HEK293T (cell line): ENCODE measurements around the gene TNS3.

Experiments
- ARNT ChIP-seq: fragments of 450-650 bp; IDR thresholded peaks from 2 replicates; pipeline ENCODE4 v1.6.1; 2017; ENCODE audit warnings: mild to moderate bottlenecking
- BHLHE40 ChIP-seq: fragments of 450-650 bp; IDR thresholded peaks from 2 replicates; pipeline ENCODE4 v1.6.1; 2016; ENCODE audit warnings: mild to moderate bottlenecking, moderate library complexity, borderline replicate concordance
- ELF4 ChIP-seq: fragments of 450-650 bp; IDR thresholded peaks from 2 replicates; pipeline ENCODE4 v1.6.1; 2017; ENCODE audit warnings: antibody characterized with exemption
- FOXA1 ChIP-seq: fragments of 450-650 bp; IDR thresholded peaks from 2 replicates; pipeline ENCODE4 v1.6.1; 2016; ENCODE audit warnings: mild to moderate bottlenecking
- FOXM1 ChIP-seq: fragments of 450-650 bp; IDR thresholded peaks from 2 replicates; pipeline ENCODE4 v1.6.1; 2017; ENCODE audit warnings: mild to moderate bottlenecking, borderline replicate concordance
- HDGF ChIP-seq: fragments of 450-650 bp; IDR thresholded peaks from 2 replicates; pipeline ENCODE4 v1.6.1; 2017; ENCODE audit warnings: antibody characterized with exemption, borderline replicate concordance
- L3MBTL2 ChIP-seq: fragments of 450-650 bp; conservative IDR thresholded peaks from 2 replicates; pipeline ENCODE4 v1.6.1; 2016; ENCODE audit warnings: mild to moderate bottlenecking
- NFRKB ChIP-seq: fragments of 450-650 bp; IDR thresholded peaks from 2 replicates; pipeline ENCODE4 v1.6.1; 2016; ENCODE audit warnings: mild to moderate bottlenecking, moderate library complexity
- PKNOX1 ChIP-seq: fragments of 450-650 bp; IDR thresholded peaks from 2 replicates; pipeline ENCODE4 v1.6.1; 2016
- SP1 ChIP-seq: fragments of 450-650 bp; IDR thresholded peaks from 2 replicates; pipeline ENCODE4 v1.6.1; 2017
- SUZ12 ChIP-seq: fragments of 450-650 bp; IDR thresholded peaks from 2 replicates; pipeline ENCODE4 v1.6.1; 2016; ENCODE audit warnings: mild to moderate bottlenecking
- ZNF384 ChIP-seq: fragments of 450-650 bp; IDR thresholded peaks from 2 replicates; pipeline ENCODE4 v1.6.1; 2016

DNA sequence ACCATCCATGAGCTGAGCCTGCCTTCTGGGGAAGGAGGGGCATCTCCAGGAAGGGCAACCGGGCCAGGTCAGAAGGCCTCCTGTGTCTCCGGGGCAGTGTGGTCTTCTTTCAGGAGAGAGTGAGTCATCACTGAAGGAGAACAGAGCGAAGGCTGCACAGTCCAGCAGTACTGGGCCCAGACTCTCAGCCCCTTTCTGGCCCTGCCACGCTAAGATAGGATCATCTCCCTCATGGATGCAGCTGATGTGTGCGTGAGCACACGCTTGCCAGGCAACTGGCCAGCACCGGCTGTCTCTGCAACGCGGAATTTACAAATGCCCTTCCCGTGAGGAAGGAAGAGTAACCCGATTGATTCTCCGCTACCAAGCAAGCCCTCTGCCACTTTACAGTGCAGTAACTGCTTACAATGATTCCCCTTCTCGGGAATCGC, 328.2 kb downstream of the TNS3 start:
- TF ChIP-seq L3MBTL2 = no peak
- no peak for TF ChIP-seq FOXA1
- no peak for TF ChIP-seq HDGF
- no peak for TF ChIP-seq ARNT
- TF ChIP-seq FOXM1 = no peak
- TF ChIP-seq NFRKB = no peak
- TF ChIP-seq SP1 = no peak
- no peak for TF ChIP-seq BHLHE40
- TF ChIP-seq ZNF384 = no peak
- no peak for TF ChIP-seq PKNOX1
- TF ChIP-seq SUZ12 = no peak
- TF ChIP-seq ELF4 = no peak
